Gastrocnemius medialis (tissue), 4 donors: ENCODE measurements around the gene ZNF784. TPM values are rescaled to one million over a fixed set of nuclear protein-coding genes. Genes with fewer than 3 reads are reported as not detected.

Experiments
- ATAC-seq, 2 donors: fragments of 150-250 bp; one replicate each; pipeline ENCODE4 v1.9.1; 2016
- DNase-seq, 2 donors: peaks; one replicate each; pipeline ENCODE4 v3.0.0-alpha.2; 2019
- H3K27ac ChIP-seq, 4 donors: fragments of 200-600 bp; sonication (generic); 1 replicate in 1 of 4; 2 replicates in 3 of 4; pipeline ENCODE4 v1.5.1; 2016 to 2018; ENCODE audit warnings: mild to moderate bottlenecking in 2 of 4, moderate library complexity in 1 of 4
- H3K27me3 ChIP-seq, 3 donors: fragments of 200-600 bp; sonication (generic) in 2 of 3; 1 replicate in 1 of 3; 2 replicates in 2 of 3; pipeline versions ENCODE4 v1.5.1 to v1.6.0; 2016 to 2019; ENCODE audit warnings: mild to moderate bottlenecking in 1 of 3, moderate library complexity in 1 of 3
- H3K36me3 ChIP-seq, 2 donors: fragments of 200-600 bp; sonication (generic) in 1 of 2; one replicate each; pipeline ENCODE4 v1.5.1; 2017 to 2018
- H3K4me1 ChIP-seq, 2 donors: fragments of 200-600 bp; sonication (generic) in 1 of 2; one replicate each; pipeline ENCODE4 v1.5.1; 2016 to 2017; ENCODE audit warnings: mild to moderate bottlenecking in 2 of 2
- H3K4me3 ChIP-seq, 4 donors: fragments of 200-600 bp; sonication (generic) in 3 of 4; 1 replicate in 1 of 4; 2 replicates in 3 of 4; pipeline ENCODE4 v1.5.1; 2016 to 2019; ENCODE audit warnings: mild to moderate bottlenecking in 2 of 4
- H3K9me3 ChIP-seq, 3 donors: fragments of 200-600 bp; sonication (generic) in 2 of 3; 1 replicate in 1 of 3; 2 replicates in 2 of 3; pipeline ENCODE4 v1.5.1; 2016 to 2019
- CTCF ChIP-seq, 5 experiments: fragments of 450-650 bp in 3 of 5; fragments of 200-600 bp in 2 of 5; sonication (generic) in 2 of 5; IDR thresholded peaks in 4 of 5; conservative IDR thresholded peaks in 1 of 5; 1 replicate in 4 of 5; 2 replicates in 1 of 5; pipeline ENCODE4 v1.5.1; 2016 to 2019; ENCODE audit warnings: antibody characterized with exemption in 5 of 5, mild to moderate bottlenecking in 3 of 5, moderate library complexity in 3 of 5
- POLR2A ChIP-seq, 2 donors: fragments of 450-650 bp; IDR thresholded peaks; one replicate each; pipeline ENCODE4 v1.6.1; 2017; ENCODE audit warnings: antibody characterized with exemption in 2 of 2, mild to moderate bottlenecking in 2 of 2, moderate library complexity in 2 of 2
- in situ Hi-C, 4 donors: fragments of 200-750 bp; cut with MboI; loops; one replicate each; pipeline versions ENCODE4 v1.15.0 to v1.8.0; 2017; ENCODE audit warnings: low sequenced_read_pairs in 4 of 4
- intact Hi-C: fragments of 100-400 bp; cut with DNase I; formaldehyde crosslinking; loops from one replicate; pipeline ENCODE4 v1.15.1; 2023; ENCODE audit warnings: low total_unique reads
- total RNA-seq, 4 donors: library from RNA; depleted of rRNA; stranded (reverse); fragments of >200 nt; gene quantifications; one replicate each; pipeline versions ENCODE4 v1.1.0 to v1.2.3, GENCODE V29; 2016

The ZNF784 gene
- total RNA-seq, 4 donors from 2014 or later, result 6.0 to 10.0 (median 8.2) TPM

GRCh38 chr19:55646889-55647731 lies 22.7 kb upstream of the ZNF784 start:
- Histone ChIP-seq H3K27me3 (no peaks in the 10 kb centered on the region), H3K9me3 (no peaks in the 10 kb centered on the region), H3K4me1 (peaks cover 43 to 45% of the 10 kb centered on the region in 2 donors), H3K36me3 (peaks cover 0 to 10% of the 10 kb centered on the region in 2 donors), H3K27ac (peak overlapping the region; percentile 72 to 91 (median 84)), H3K4me3 (peak overlapping the region; percentile 80 to 88 (median 82))
- ATAC-seq, result no peak
- TF ChIP-seq CTCF (IDR thresholded peaks at IDR 0.05 in 4 of 5, conservative IDR thresholded peaks at IDR 0.05 in 1 of 5) (no peak), POLR2A (IDR thresholded peaks at IDR 0.05) (no peak)
- no peak for DNase-seq
- intact Hi-C loops (no loop called here), in situ Hi-C loops (loop anchor here in 1 of 4 donors (25.0 kb wide), 1 partner anchor 510 kb away; the partner anchor contains the start of gene TNNT1)

GRCh38 chr19:55645512-55645881 lies 21.1 kb upstream of the ZNF784 start:
- Histone ChIP-seq H3K27ac (no peak overlapping the region), H3K27me3 (no peaks in the 10 kb centered on the region), H3K36me3 (peaks cover 0 to 10% of the 10 kb centered on the region in 2 donors), H3K4me1 (peaks cover 46 to 49% of the 10 kb centered on the region in 2 donors), H3K4me3 (no peak overlapping the region), H3K9me3 (no peaks in the 10 kb centered on the region)
- TF ChIP-seq POLR2A (IDR thresholded peaks at IDR 0.05), result no peak
- TF ChIP-seq CTCF (IDR thresholded peaks at IDR 0.05 in 4 of 5, conservative IDR thresholded peaks at IDR 0.05 in 1 of 5), result no peak
- DNase-seq, result no peak
- intact Hi-C loops, result no loop called here
- ATAC-seq, result no peak
- in situ Hi-C loops, result loop anchor here in 1 of 4 donors (25.0 kb wide), 1 partner anchor 508 kb away; the partner anchor contains the start of gene TNNT1

- Histone ChIP-seq H3K4me3 (no peak overlapping the region), H3K4me1 (peaks cover 51 to 54% of the 10 kb centered on the region in 2 donors), H3K36me3 (peaks cover 0 to 10% of the 10 kb centered on the region in 2 donors), H3K9me3 (no peaks in the 10 kb centered on the region), H3K27ac (no peak overlapping the region), H3K27me3 (no peaks in the 10 kb centered on the region)
- DNase-seq (no peak), ATAC-seq (no peak)
- TF ChIP-seq POLR2A (IDR thresholded peaks at IDR 0.05), result no peak
- no peak for TF ChIP-seq CTCF (IDR thresholded peaks at IDR 0.05 in 4 of 5, conservative IDR thresholded peaks at IDR 0.05 in 1 of 5)
- intact Hi-C loops, result loop anchor here (5.0 kb wide), 1 partner anchor 528 kb away; the partner anchor contains the start of gene PPP1R12C
- in situ Hi-C loops, result loop anchor here in 1 of 4 donors (25.0 kb wide), 1 partner anchor 508 kb away; the partner anchor contains the start of gene TNNT1
Observed at GRCh38 chr19:55644842-55645511, 20.6 kb upstream of the ZNF784 start.

GRCh38 chr19:55644191-55644833 lies 19.9 kb upstream of the ZNF784 start:
- H3K9me3 ChIP-seq, result no peaks in the 10 kb centered on the region
- intact Hi-C loops (loop anchor here (5.0 kb wide), 1 partner anchor 527 kb away; the partner anchor contains the start of gene PPP1R12C), in situ Hi-C loops (loop anchor here in 1 of 4 donors (25.0 kb wide), 1 partner anchor 507 kb away; the partner anchor contains the start of gene TNNT1)
- peaks cover 0 to 10% of the 10 kb centered on the region in 2 donors for H3K36me3 ChIP-seq
- H3K4me3 ChIP-seq, result peak overlapping the region; percentile 80 to 99 (median 94)
- ATAC-seq (no peak), DNase-seq (no peak)
- no peaks in the 10 kb centered on the region for H3K27me3 ChIP-seq
- peaks cover 55 to 60% of the 10 kb centered on the region in 2 donors for H3K4me1 ChIP-seq
- H3K27ac ChIP-seq, result peak overlapping the region; percentile 82 to 98 (median 90)
- TF ChIP-seq CTCF (IDR thresholded peaks at IDR 0.05 in 4 of 5, conservative IDR thresholded peaks at IDR 0.05 in 1 of 5) (no peak), POLR2A (IDR thresholded peaks at IDR 0.05) (no peak)
